ENCODE measurements around the gene JOSD2. TPM values are rescaled to one million over a fixed set of nuclear protein-coding genes. Genes with fewer than 3 reads are reported as not detected.

The JOSD2 gene
- total RNA-seq, 1 experiment from 2014 or later = 5.4 TPM

- no peak overlapping the region for H2BK12ac ChIP-seq (ENCODE audit: insufficient read length, low read depth, low read length)
- no peak overlapping the region for H3K56ac ChIP-seq (ENCODE audit: insufficient read length, low read depth, low read length)
- H3K4me1 ChIP-seq (ENCODE audit: insufficient read depth, low read length) = no peaks in the 10 kb centered on the region
- peaks cover 2% of the 10 kb centered on the region; the same call in 1 of the 2 replicates for H3K27me3 ChIP-seq (ENCODE audit: insufficient read depth, low read length)
- no peaks in the 10 kb centered on the region for H3K23me2 ChIP-seq (ENCODE audit: insufficient read length, low read depth, low read length, poor library complexity, severe bottlenecking)
- DNase-seq = no peak
- TF ChIP-seq CTCF (conservative IDR thresholded peaks at IDR 0.05) = no peak
- no peak overlapping the region for H2BK15ac ChIP-seq (ENCODE audit: low read depth, low read length)
- H2BK120ac ChIP-seq (ENCODE audit: low read depth, low read length, poor library complexity, severe bottlenecking) = no peak overlapping the region
- H3K4me2 ChIP-seq (ENCODE audit: insufficient read depth, insufficient read length, low read length) = no peak overlapping the region
- H3K79me2 ChIP-seq (ENCODE audit: insufficient read depth, low read length) = no peaks in the 10 kb centered on the region
- no peak overlapping the region for H3K18ac ChIP-seq (ENCODE audit: insufficient read length, low read depth, low read length)
- H4K20me1 ChIP-seq (ENCODE audit: control insufficient read depth, insufficient read depth, insufficient read length) = no peaks in the 10 kb centered on the region
- H2AK5ac ChIP-seq (ENCODE audit: insufficient read length, low read length) = no peak overlapping the region
- H2BK5ac ChIP-seq (ENCODE audit: insufficient read length, low read length) = no peak overlapping the region
- H2AFZ ChIP-seq (ENCODE audit: low read length) = no peak overlapping the region
- H3K79me1 ChIP-seq (ENCODE audit: insufficient read depth, low read depth, low read length, poor library complexity, severe bottlenecking) = no peaks in the 10 kb centered on the region
- no CpG with 5 or more reads among the region's 30 CpGs for WGBS (ENCODE audit: extremely low coverage, insufficient read length, low lambda C conversion rate)
- H4K91ac ChIP-seq (ENCODE audit: insufficient read length, low read depth, low read length) = no peak overlapping the region
- H3K23ac ChIP-seq (ENCODE audit: insufficient read length, low read depth, low read length) = no peak overlapping the region
- H3K4me1 Mint-ChIP-seq = peaks cover 5 to 11% of the 10 kb centered on the region in 2 experiments; a peak in 3 of 4 replicates
- H3K27ac Mint-ChIP-seq = no peak overlapping the region
- H3K4me3 Mint-ChIP-seq = no peak overlapping the region
- H3K27ac ChIP-seq (ENCODE audit: insufficient read length, low read depth, low read length) = no peak overlapping the region
- no peaks in the 10 kb centered on the region; a peak in 3 of 7 replicates for H3K36me3 Mint-ChIP-seq (ENCODE audit: insufficient read depth in 1 of 3, low read depth in 3 of 3)
- H2BK20ac ChIP-seq (ENCODE audit: low read depth, low read length, poor library complexity, severe bottlenecking) = no peak overlapping the region
- no peak overlapping the region; the same call in 1 of the 2 replicates for H3K14ac ChIP-seq (ENCODE audit: insufficient read depth, low read length)
- no peak overlapping the region for H4K5ac ChIP-seq (ENCODE audit: insufficient read length, low read depth, low read length)
- H3K9me3 Mint-ChIP-seq = no peaks in the 10 kb centered on the region; a peak in 1 of 5 replicates
- no peak overlapping the region for H3K4ac ChIP-seq (ENCODE audit: low read depth, low read length)
- peaks cover 35% of the 10 kb centered on the region for H3K27me3 Mint-ChIP-seq (ENCODE audit: low read depth)
- H4K8ac ChIP-seq (replicated peaks; ENCODE audit: insufficient read length, low read depth, low read length) = no peak overlapping the region
- H3K9ac ChIP-seq (ENCODE audit: extremely low read depth, insufficient read length, low read length) = no peak overlapping the region
- H3K9me3 ChIP-seq (ENCODE audit: control insufficient read depth, low read depth, low read length) = no peaks in the 10 kb centered on the region
- no peak overlapping the region for H3T11ph ChIP-seq (ENCODE audit: low read length)
Observed at GRCh38 chr19:50505856-50506611, 5.0 kb downstream of the JOSD2 start.

Measured in H9 (cell line).